AG10803 (cell line): ENCODE measurements around the gene ITGA5.

Experiments
- DNase-seq: peaks from one replicate; pipeline ENCODE4 v3.0.0; 2010; ENCODE audit warnings: low read depth
- H3K4me3 ChIP-seq: 2 replicates; pipeline ENCODE4 v1.5.1; 2011; ENCODE audit warnings: mild to moderate bottlenecking, low read length, control low read depth
- TF ChIP-seq, protein P1 (sequence below): conservative IDR thresholded peaks from 2 replicates; pipeline ENCODE4 v1.5.1; 2011; ENCODE audit warnings: mild to moderate bottlenecking, low read length, control low read depth, inconsistent platforms

Gene ITGA5

GRCh38 chr12:54376596-54376995, 42.5 kb downstream of the ITGA5 start:
- TF ChIP-seq, protein P1, sequence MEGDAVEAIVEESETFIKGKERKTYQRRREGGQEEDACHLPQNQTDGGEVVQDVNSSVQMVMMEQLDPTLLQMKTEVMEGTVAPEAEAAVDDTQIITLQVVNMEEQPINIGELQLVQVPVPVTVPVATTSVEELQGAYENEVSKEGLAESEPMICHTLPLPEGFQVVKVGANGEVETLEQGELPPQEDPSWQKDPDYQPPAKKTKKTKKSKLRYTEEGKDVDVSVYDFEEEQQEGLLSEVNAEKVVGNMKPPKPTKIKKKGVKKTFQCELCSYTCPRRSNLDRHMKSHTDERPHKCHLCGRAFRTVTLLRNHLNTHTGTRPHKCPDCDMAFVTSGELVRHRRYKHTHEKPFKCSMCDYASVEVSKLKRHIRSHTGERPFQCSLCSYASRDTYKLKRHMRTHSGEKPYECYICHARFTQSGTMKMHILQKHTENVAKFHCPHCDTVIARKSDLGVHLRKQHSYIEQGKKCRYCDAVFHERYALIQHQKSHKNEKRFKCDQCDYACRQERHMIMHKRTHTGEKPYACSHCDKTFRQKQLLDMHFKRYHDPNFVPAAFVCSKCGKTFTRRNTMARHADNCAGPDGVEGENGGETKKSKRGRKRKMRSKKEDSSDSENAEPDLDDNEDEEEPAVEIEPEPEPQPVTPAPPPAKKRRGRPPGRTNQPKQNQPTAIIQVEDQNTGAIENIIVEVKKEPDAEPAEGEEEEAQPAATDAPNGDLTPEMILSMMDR: no peak
- H3K4me3 ChIP-seq: no peak overlapping the region

GRCh38 chr12:54375259-54375579, 43.8 kb downstream of the ITGA5 start:
- no peak for DNase-seq
- no peak overlapping the region for H3K4me3 ChIP-seq
- TF ChIP-seq, protein P1: no peak

More at GRCh38 chr12:54376596-54376995, 42.5 kb downstream of the ITGA5 start:
- no peak for DNase-seq

- DNase-seq: no peak
- TF ChIP-seq, protein P1: no peak
- no peak overlapping the region for H3K4me3 ChIP-seq
These were observed 44.4 kb downstream of the ITGA5 start for GRCh38 chr12:54374562-54375258.

GRCh38 chr12:54373649-54374561, 45.2 kb downstream of the ITGA5 start:
- DNase-seq: no peak
- TF ChIP-seq, protein P1: no peak
- H3K4me3 ChIP-seq: no peak overlapping the region

DNA sequence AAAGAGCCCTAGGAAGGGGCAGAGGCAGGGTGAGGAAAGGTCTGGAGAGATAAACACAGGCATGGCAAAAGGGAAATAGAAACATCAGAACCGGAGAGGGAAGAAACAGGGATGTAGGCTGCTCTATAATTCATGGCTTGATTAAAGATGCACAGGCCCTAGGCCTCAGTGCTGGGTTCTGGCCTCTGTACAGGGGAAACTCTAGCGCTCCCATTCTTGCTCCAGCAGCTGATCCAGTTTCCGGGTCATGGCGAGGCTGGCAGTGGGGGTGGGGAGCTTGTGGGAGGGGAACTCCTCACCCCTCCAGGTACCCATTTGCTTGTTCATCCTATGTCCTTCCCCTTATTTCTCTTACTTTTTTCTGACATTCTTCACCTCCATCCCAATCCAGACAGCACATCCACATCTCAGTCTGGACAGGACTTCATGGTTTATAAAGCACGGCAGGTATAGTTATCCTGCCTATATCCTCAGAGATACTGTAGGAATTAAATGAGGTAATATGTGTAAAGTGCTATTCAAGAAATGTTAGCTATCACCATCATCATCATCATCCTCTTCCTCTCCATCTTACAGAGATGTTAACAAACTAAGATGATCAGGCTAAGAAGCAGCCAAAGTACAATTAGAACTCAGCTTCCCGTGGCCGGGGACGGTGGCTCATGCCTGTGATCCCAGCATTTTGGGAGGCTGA, 46.8 kb downstream of the ITGA5 start:
- TF ChIP-seq, protein P1: no peak
- DNase-seq: no peak

DNA sequence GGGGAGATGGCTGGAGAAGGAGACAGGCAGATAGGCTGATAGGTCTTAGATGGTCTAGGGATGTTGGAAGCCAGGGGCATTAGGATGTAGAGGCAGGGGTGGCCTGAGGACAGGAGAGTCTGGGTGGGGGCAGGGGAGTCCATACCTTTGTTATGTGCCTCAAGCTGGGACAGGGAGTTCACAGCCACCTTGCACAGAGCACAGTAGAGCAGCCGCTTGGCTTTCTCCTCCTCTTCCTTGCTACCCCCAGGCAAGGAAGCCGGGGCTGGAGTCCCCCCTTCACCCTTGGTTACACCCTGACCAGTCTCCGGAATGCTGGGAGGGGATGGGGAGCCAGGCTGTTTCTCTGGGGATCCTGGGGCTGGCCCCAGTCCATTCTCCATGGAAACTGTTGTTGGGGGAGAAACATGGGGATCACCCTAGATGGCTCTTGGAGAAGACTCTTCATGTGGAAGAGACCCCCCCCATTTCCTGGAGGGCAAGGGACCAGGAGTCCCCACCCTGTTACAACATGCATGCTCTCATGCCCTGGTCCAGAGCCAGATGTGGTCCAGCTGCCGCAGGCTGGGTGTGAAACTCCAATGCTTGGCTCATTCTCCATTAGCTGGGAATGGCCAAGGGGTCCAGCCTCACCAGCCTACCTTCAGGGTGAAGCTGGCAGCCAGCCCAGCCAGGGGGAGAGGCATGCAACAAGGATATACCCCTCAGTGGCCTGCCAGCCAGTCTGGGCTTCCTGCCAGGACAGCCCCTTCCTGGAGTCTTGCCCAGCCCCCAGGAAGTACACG, 47.5 kb downstream of the ITGA5 start:
- peak; percentile 54 for DNase-seq
- TF ChIP-seq, protein P1: no peak

More for the DNA sequence above, 46.8 kb downstream of the ITGA5 start:
- no peak overlapping the region for H3K4me3 ChIP-seq

More for the DNA sequence above, 47.5 kb downstream of the ITGA5 start:
- no peak overlapping the region for H3K4me3 ChIP-seq
